Vagina (tissue), 2 donors: ENCODE results near the gene BTBD6. TPM values are rescaled to one million over a fixed set of nuclear protein-coding genes. Genes with fewer than 3 reads are reported as not detected.

Source experiments
- DNase-seq, 2 donors: peaks; one replicate each; pipeline ENCODE4 v3.0.0-alpha.2; 2017; ENCODE audit errors: extremely low spot score in 2 of 2
- H3K27ac ChIP-seq: fragments of 200-600 bp; sonication (generic); one replicate; pipeline ENCODE4 v1.5.1; 2019
- H3K27me3 ChIP-seq: fragments of 200-600 bp; sonication (generic); one replicate; pipeline ENCODE4 v1.5.1; 2019
- H3K36me3 ChIP-seq, 2 donors: fragments of 200-600 bp; sonication (generic); one replicate each; pipeline ENCODE4 v1.5.1; 2017 to 2019
- H3K4me1 ChIP-seq: fragments of 200-600 bp; sonication (generic); one replicate; pipeline ENCODE4 v1.5.1; 2019
- H3K4me3 ChIP-seq, 2 donors: fragments of 200-600 bp; sonication (generic); 1 replicate in 1 of 2; 2 replicates in 1 of 2; pipeline ENCODE4 v1.5.1; 2016 to 2019
- H3K9me3 ChIP-seq: fragments of 200-600 bp; sonication (generic); one replicate; pipeline ENCODE4 v1.5.1; 2019
- POLR2A ChIP-seq, 2 donors: fragments of 450-650 bp; IDR thresholded peaks; one replicate each; pipeline ENCODE4 v1.6.1; 2017; ENCODE audit warnings: antibody characterized with exemption in 2 of 2, mild to moderate bottlenecking in 2 of 2, moderate library complexity in 2 of 2
- POLR2AphosphoS5 ChIP-seq, 2 donors: sonication (generic); formaldehyde crosslinking; IDR thresholded peaks; one replicate each; pipeline ENCODE4 v1.9.0; 2017; ENCODE audit warnings: antibody characterized with exemption in 2 of 2, mild to moderate bottlenecking in 2 of 2, low read depth in 1 of 2; ENCODE audit not compliant: insufficient read depth in 1 of 2
- intact Hi-C: fragments of 100-400 bp; cut with DNase I; formaldehyde crosslinking; loops from one replicate; pipeline ENCODE4 v1.15.1; 2023
- total RNA-seq: library from RNA; depleted of rRNA; stranded (reverse); fragments of >200 nt; gene quantifications from one replicate; pipeline ENCODE4 v1.2.3, GENCODE V29; 2016
- TF ChIP-seq, protein P1 (sequence below), 3 experiments: fragments of 450-650 bp in 2 of 3; fragments of 200-600 bp in 1 of 3; sonication (generic) in 1 of 3; IDR thresholded peaks; one replicate each; pipeline ENCODE4 v1.5.1; 2017 to 2019; ENCODE audit warnings: antibody characterized with exemption in 3 of 3, mild to moderate bottlenecking in 2 of 3, moderate library complexity in 2 of 3

The BTBD6 gene
- total RNA-seq, 1 donor from 2014 or later = 45.9 TPM

DNA sequence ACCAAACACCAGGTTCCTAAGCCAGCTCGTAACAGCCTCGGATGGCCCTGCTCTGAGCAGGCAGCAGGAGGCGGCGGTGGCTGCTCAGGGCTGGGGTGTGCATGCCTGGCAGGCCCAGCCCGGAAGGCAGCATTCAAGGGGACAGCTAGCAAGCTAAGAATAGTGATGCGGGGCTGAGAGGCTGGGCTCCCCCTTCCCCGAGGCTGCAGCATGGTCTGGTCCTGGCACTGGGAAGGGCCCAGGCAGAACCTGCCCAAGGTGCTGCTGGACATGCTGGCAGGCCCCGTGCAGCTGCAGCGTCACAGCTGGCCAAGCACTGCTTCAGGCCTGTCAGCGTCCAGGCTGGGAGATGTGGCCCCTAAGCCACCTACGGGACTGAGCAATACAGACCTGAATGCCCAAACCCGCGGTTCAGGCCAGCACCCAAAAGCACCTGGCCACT is 40.9 kb upstream of the BTBD6 start:
- intact Hi-C loops = loop anchor here (10.0 kb wide), 1 partner anchor 77 kb away; no protein-coding TSS in a partner anchor

DNA sequence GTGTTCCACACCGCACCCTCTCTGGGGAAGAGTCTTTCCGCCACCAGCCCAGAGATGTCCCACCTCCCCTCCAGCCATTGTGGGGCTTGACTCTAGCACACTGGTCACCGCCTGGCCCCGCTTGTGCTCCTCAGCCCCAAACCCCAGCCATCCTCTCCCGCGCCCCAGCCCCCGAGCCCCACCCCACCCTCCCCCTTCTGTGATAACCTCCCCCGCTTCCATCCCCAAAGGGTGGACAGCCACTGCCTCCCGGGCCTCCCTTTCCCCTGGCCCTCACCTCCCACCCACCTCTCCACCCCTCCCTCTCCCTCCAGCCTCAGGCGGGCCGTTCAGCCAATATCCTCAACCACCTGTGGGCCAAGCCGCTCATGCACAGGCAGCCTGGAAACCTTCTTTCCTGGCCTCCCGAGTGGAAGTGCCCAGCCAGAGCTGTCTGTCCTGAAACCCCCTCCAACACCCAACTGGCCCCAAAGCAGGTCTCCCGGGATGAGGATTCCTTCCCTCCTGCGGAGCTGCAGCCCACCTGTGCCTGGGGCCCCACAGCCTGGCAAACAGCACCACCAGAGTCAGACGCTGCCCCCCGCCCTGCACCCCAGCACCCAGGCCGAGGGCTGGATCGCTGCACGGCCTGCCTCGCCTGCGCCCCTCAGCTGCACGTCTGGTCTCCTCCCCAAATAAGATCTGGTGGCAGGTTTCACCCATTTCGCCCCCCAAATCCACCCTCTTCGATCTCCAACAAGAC is 40.2 kb upstream of the BTBD6 start:
- TF ChIP-seq POLR2A (IDR thresholded peaks at IDR 0.05) = no peak
- no peak for TF ChIP-seq POLR2AphosphoS5 (IDR thresholded peaks at IDR 0.05; ENCODE audit: insufficient read depth in 1 of 2, low read depth in 1 of 2)
- TF ChIP-seq, protein P1, sequence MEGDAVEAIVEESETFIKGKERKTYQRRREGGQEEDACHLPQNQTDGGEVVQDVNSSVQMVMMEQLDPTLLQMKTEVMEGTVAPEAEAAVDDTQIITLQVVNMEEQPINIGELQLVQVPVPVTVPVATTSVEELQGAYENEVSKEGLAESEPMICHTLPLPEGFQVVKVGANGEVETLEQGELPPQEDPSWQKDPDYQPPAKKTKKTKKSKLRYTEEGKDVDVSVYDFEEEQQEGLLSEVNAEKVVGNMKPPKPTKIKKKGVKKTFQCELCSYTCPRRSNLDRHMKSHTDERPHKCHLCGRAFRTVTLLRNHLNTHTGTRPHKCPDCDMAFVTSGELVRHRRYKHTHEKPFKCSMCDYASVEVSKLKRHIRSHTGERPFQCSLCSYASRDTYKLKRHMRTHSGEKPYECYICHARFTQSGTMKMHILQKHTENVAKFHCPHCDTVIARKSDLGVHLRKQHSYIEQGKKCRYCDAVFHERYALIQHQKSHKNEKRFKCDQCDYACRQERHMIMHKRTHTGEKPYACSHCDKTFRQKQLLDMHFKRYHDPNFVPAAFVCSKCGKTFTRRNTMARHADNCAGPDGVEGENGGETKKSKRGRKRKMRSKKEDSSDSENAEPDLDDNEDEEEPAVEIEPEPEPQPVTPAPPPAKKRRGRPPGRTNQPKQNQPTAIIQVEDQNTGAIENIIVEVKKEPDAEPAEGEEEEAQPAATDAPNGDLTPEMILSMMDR (IDR thresholded peaks at IDR 0.05) = no peak
- no peak overlapping the region for H3K27ac ChIP-seq
- H3K4me3 ChIP-seq = no peak overlapping the region
- intact Hi-C loops = loop anchor here (10.0 kb wide), 1 partner anchor 77 kb away; no protein-coding TSS in a partner anchor
- peaks cover 26% of the 10 kb centered on the region for H3K4me1 ChIP-seq
- no peak for DNase-seq
- H3K9me3 ChIP-seq = no peaks in the 10 kb centered on the region
- no peaks in the 10 kb centered on the region for H3K27me3 ChIP-seq
- H3K36me3 ChIP-seq = peaks cover 0 to 14% of the 10 kb centered on the region in 2 donors

More for the DNA sequence above, 40.9 kb upstream of the BTBD6 start:
- no peak overlapping the region for H3K4me3 ChIP-seq
- TF ChIP-seq POLR2AphosphoS5 (IDR thresholded peaks at IDR 0.05; ENCODE audit: insufficient read depth in 1 of 2, low read depth in 1 of 2) (no peak), POLR2A (IDR thresholded peaks at IDR 0.05) (no peak)
- TF ChIP-seq, protein P1 (IDR thresholded peaks at IDR 0.05) = no peak
- H3K36me3 ChIP-seq = peaks cover 0 to 9% of the 10 kb centered on the region in 2 donors
- no peaks in the 10 kb centered on the region for H3K9me3 ChIP-seq
- H3K4me1 ChIP-seq = peaks cover 33% of the 10 kb centered on the region
- DNase-seq = no peak
- no peak overlapping the region for H3K27ac ChIP-seq
- H3K27me3 ChIP-seq = no peaks in the 10 kb centered on the region

DNA sequence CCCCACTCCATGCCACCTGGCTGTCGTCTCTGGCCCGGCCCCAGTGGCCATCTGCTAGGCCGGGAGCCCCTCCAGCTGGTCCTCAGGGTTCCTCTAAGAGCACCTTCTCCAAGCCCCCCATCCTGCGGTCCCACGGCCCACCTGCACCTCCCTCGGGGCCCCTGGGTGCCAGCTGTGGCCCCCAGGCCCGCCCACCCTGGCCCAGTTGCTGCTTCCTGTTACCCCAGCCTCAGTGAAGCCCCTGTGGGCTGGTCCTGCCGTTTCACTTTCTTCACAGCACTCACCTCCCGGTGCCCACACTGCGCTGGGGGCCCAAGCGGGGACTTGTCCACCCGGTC is 39.6 kb upstream of the BTBD6 start:
- no peaks in the 10 kb centered on the region for H3K9me3 ChIP-seq
- TF ChIP-seq POLR2A (IDR thresholded peaks at IDR 0.05) (no peak), POLR2AphosphoS5 (IDR thresholded peaks at IDR 0.05; ENCODE audit: insufficient read depth in 1 of 2, low read depth in 1 of 2) (no peak)
- TF ChIP-seq, protein P1 (IDR thresholded peaks at IDR 0.05) = no peak
- peaks cover 0 to 20% of the 10 kb centered on the region in 2 donors for H3K36me3 ChIP-seq
- H3K4me3 ChIP-seq = no peak overlapping the region
- H3K27ac ChIP-seq = no peak overlapping the region
- intact Hi-C loops = loop anchor here (10.0 kb wide), 1 partner anchor 76 kb away; no protein-coding TSS in a partner anchor
- no peak for DNase-seq
- H3K4me1 ChIP-seq = peaks cover 20% of the 10 kb centered on the region
- H3K27me3 ChIP-seq = no peaks in the 10 kb centered on the region

DNA sequence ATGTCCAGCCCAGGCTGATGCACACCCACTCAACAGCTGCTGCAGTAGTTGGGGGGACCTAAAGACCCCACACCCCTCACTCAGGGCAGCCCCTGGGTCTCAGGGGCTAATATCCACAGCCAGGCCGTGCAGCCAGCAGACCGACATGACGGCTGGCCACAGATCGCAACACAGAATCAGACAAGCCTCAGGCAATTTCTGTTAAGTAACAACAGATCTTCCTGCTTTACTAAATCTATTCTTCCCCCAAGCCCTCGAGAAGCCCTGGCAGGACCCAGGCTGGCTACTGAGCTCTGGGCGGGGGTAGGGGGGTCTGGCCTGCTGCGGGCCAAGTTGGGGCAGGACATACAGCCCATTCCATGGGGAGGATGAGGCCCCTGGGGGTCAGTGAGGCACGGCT is 39.2 kb upstream of the BTBD6 start:
- TF ChIP-seq, protein P1 (IDR thresholded peaks at IDR 0.05) = no peak
- TF ChIP-seq POLR2AphosphoS5 (IDR thresholded peaks at IDR 0.05; ENCODE audit: insufficient read depth in 1 of 2, low read depth in 1 of 2) = no peak
- TF ChIP-seq POLR2A (IDR thresholded peaks at IDR 0.05) = no peak
- H3K4me3 ChIP-seq = no peak overlapping the region
- H3K36me3 ChIP-seq = peaks cover 0 to 22% of the 10 kb centered on the region in 2 donors
- no peaks in the 10 kb centered on the region for H3K9me3 ChIP-seq
- intact Hi-C loops = loop anchor here (10.0 kb wide), 1 partner anchor 76 kb away; no protein-coding TSS in a partner anchor
- no peak overlapping the region for H3K27ac ChIP-seq
- H3K27me3 ChIP-seq = no peaks in the 10 kb centered on the region
- DNase-seq = no peak
- peaks cover 17% of the 10 kb centered on the region for H3K4me1 ChIP-seq

DNA sequence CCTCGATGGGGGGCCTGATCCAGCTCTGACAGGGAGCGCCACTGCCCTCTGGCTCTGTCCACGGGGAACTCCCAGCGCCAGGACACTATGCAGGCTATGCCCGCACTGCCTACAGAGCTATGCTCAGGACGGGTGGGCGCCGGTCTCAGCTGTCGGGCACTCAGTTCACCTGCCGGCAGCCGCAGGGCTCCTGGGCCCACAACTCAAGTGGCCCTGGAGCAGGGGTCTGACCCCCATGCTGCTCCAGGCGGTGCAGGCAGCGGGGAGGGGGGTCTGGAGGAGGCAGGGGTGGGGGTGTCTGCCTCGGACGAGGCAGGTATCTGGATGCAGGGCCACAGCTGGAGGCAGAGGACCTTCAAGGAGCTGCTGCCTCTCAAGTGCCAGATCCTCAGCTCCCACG is 38.7 kb upstream of the BTBD6 start:
- no peak overlapping the region for H3K4me3 ChIP-seq
- TF ChIP-seq POLR2A (IDR thresholded peaks at IDR 0.05) = no peak
- no peak for TF ChIP-seq POLR2AphosphoS5 (IDR thresholded peaks at IDR 0.05; ENCODE audit: insufficient read depth in 1 of 2, low read depth in 1 of 2)
- TF ChIP-seq, protein P1 (IDR thresholded peaks at IDR 0.05) = no peak
- no peaks in the 10 kb centered on the region for H3K9me3 ChIP-seq
- H3K4me1 ChIP-seq = peaks cover 11% of the 10 kb centered on the region
- peaks cover 0 to 22% of the 10 kb centered on the region in 2 donors for H3K36me3 ChIP-seq
- intact Hi-C loops = loop anchor here (10.0 kb wide), 2 partner anchors 75 to 285 kb away; partner anchors contain the start of gene TEDC1
- no peak overlapping the region for H3K27ac ChIP-seq
- DNase-seq = no peak
- no peaks in the 10 kb centered on the region for H3K27me3 ChIP-seq
